HEK293T (cell line): Measurements from ENCODE around the gene CYFIP1.

Experiments used
- ARNT ChIP-seq: fragments of 450-650 bp; IDR thresholded peaks from 2 replicates; pipeline ENCODE4 v1.6.1; 2017; ENCODE audit warnings: mild to moderate bottlenecking
- BHLHE40 ChIP-seq: fragments of 450-650 bp; IDR thresholded peaks from 2 replicates; pipeline ENCODE4 v1.6.1; 2016; ENCODE audit warnings: mild to moderate bottlenecking, moderate library complexity, borderline replicate concordance
- HDGF ChIP-seq: fragments of 450-650 bp; IDR thresholded peaks from 2 replicates; pipeline ENCODE4 v1.6.1; 2017; ENCODE audit warnings: antibody characterized with exemption, borderline replicate concordance
- LEF1 ChIP-seq: fragments of 450-650 bp; IDR thresholded peaks from 2 replicates; pipeline ENCODE4 v1.6.1; 2017; ENCODE audit warnings: mild to moderate bottlenecking, borderline replicate concordance
- NFRKB ChIP-seq: fragments of 450-650 bp; IDR thresholded peaks from 2 replicates; pipeline ENCODE4 v1.6.1; 2016; ENCODE audit warnings: mild to moderate bottlenecking, moderate library complexity
- SP1 ChIP-seq: fragments of 450-650 bp; IDR thresholded peaks from 2 replicates; pipeline ENCODE4 v1.6.1; 2017
- SUZ12 ChIP-seq: fragments of 450-650 bp; IDR thresholded peaks from 2 replicates; pipeline ENCODE4 v1.6.1; 2016; ENCODE audit warnings: mild to moderate bottlenecking

DNA sequence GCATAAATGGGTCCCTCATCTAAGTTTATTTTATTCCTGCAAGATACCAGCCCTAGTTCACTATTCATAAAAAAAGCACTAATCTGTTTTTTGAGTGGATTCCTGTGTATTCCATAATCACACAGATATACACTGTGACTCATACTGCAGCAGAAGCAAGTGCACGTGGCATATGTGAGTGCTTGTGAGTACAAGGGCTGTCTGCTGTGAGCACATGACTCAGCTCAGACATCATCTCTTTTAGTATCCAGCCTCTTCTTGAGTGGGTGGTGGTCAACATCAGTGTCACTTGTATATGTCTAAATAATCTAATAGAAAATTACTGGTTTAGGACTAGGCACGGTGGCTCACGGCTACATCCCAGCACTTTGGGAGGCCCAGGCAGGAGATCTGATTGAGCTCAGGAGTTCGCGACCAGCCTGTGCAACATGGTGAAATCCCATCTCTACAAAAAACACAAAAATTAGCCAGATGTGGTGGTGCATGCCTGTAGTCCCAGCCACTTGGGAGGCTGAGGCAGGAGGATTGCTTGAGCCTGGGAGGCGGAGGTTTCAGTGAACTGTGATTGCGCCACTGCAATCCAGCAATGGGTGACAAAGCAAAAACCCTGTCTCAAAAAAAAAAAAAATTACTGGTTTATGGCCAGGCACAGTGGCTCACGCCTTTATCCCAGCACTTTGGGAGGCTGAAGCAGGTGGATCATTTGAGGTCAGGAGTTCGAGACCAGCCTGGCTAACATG lies 91.9 kb downstream of the CYFIP1 start:
- TF ChIP-seq BHLHE40 (no peak), HDGF (no peak), SP1 (no peak), LEF1 (no peak), SUZ12 (no peak), ARNT (no peak), NFRKB (no peak)
